ENCODE results near the gene MRPL33. TPM values are rescaled to one million over a fixed set of nuclear protein-coding genes. Genes with fewer than 3 reads are reported as not detected.

Gene MRPL33
- polyA plus RNA-seq, 1 of the 3 experiments (the other 2 are of a cell fraction) = 132 TPM

GRCh38 chr2:27724905-27725701 lies 46.4 kb upstream of the MRPL33 start:
- no peak overlapping the region for H3K4me3 ChIP-seq (ENCODE audit: low read depth in 2 of 2, low read length in 1 of 2)
- H3K4me1 ChIP-seq (ENCODE audit: control insufficient read depth in 1 of 2, insufficient read depth in 2 of 2, low read depth in 1 of 2, low read length in 1 of 2) = peaks cover 7 to 18% of the 10 kb centered on the region in 2 experiments; a peak in 3 of 4 replicates
- ChIA-PET CTCF (interaction anchor here (0.7 to 4.6 kb wide), 11 partner anchors 12 to 729 kb away, joined by 3 to 52 read pairs (median 15); partner anchors contain the start of gene FOSL2), POLR2A (no interaction called here)
- H2AFZ ChIP-seq (ENCODE audit: low read depth) = no peak overlapping the region
- TF ChIP-seq JUND (IDR thresholded peaks at IDR 0.05) (no peak), RCOR1 (IDR thresholded peaks at IDR 0.05; ENCODE audit: low read length) (no peak), NFIC (IDR thresholded peaks at IDR 0.05; ENCODE audit: borderline replicate concordance) (no peak), FOSL2 (IDR thresholded peaks at IDR 0.05; ENCODE audit: borderline replicate concordance, low read depth) (no peak), EP300 (IDR thresholded peaks at IDR 0.05; ENCODE audit: borderline replicate concordance in 1 of 2, low read depth in 1 of 2, low read length in 1 of 2) (no peak), MXI1 (IDR thresholded peaks at IDR 0.05; ENCODE audit: low read depth, low read length) (no peak), REST (IDR thresholded peaks at IDR 0.05; ENCODE audit: low read depth, low read length) (no peak), ELF1 (IDR thresholded peaks at IDR 0.05) (no peak), NRF1 (IDR thresholded peaks at IDR 0.05; ENCODE audit: low read depth, low read length) (no peak), FOXJ3 (CRISPR knock-in tag; IDR thresholded peaks at IDR 0.05) (no peak), ZBTB33 (IDR thresholded peaks at IDR 0.05; ENCODE audit: borderline replicate concordance, low read depth) (no peak), POLR2AphosphoS5 (IDR thresholded peaks at IDR 0.05; ENCODE audit: low read depth, low read length) (no peak)
- TF ChIP-seq, protein P1, sequence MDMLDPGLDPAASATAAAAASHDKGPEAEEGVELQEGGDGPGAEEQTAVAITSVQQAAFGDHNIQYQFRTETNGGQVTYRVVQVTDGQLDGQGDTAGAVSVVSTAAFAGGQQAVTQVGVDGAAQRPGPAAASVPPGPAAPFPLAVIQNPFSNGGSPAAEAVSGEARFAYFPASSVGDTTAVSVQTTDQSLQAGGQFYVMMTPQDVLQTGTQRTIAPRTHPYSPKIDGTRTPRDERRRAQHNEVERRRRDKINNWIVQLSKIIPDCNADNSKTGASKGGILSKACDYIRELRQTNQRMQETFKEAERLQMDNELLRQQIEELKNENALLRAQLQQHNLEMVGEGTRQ (IDR thresholded peaks at IDR 0.05; ENCODE audit: borderline replicate concordance, low read depth, low read length) = no peak
- H3K36me3 ChIP-seq (replicated peaks in 1 of 2; ENCODE audit: control insufficient read depth in 1 of 2, insufficient read depth in 2 of 2, low read length in 1 of 2) = no peaks in the 10 kb centered on the region
- WGBS (ENCODE audit: low lambda C conversion rate) = 80% methylated on average over 5 of the region's 5 CpGs
- H4K20me1 ChIP-seq (ENCODE audit: insufficient read depth) = no peaks in the 10 kb centered on the region
- no peaks in the 10 kb centered on the region for H3K79me2 ChIP-seq (ENCODE audit: insufficient read depth)
- no peak overlapping the region for H3K4me2 ChIP-seq
- H3K9me2 ChIP-seq = no peaks in the 10 kb centered on the region
- peaks cover 3% of the 10 kb centered on the region for H3F3A ChIP-seq (replicated peaks; ENCODE audit: insufficient read depth)
- H3K9ac ChIP-seq = no peak overlapping the region
- H3K27me3 ChIP-seq (ENCODE audit: insufficient read depth) = no peaks in the 10 kb centered on the region
- no peak overlapping the region for H3K27ac ChIP-seq (ENCODE audit: low read depth in 2 of 2, low read length in 1 of 2)
- H3K9me3 ChIP-seq = no peaks in the 10 kb centered on the region
- DNase-seq = no peak

Measured in SK-N-SH (cell line).